ENCODE measurements around the gene PTGFRN. TPM values are rescaled to one million over a fixed set of nuclear protein-coding genes. Genes with fewer than 3 reads are reported as not detected.

PTGFRN gene
- total and polyA plus RNA-seq, 2 experiments from 2014 or later, result 17.4 to 32.7 TPM

- peak overlapping the region; percentile 100 for H3K4me2 ChIP-seq
- H3K9me2 ChIP-seq (ENCODE audit: insufficient read depth), result peaks cover 4% of the 10 kb centered on the region; the same call in 1 of the 2 replicates
- H2AFZ ChIP-seq, result peak overlapping the region; percentile 87
- DNase-seq (ENCODE audit: low spot score), result peak; percentile 70
- Mint-ChIP-seq H3K4me1 (peaks cover 23% of the 10 kb centered on the region), H3K4me3 (peak overlapping the region; percentile 93), H3K27ac (peak overlapping the region; percentile 89), H3K9me3 (no peaks in the 10 kb centered on the region), H3K27me3 (ENCODE audit: insufficient read depth, low read depth, poor library complexity) (peaks cover 9% of the 10 kb centered on the region), H3K36me3 (ENCODE audit: low read depth) (no peaks in the 10 kb centered on the region; the same call in 2 of the 3 replicates)
- H3K4me3 ChIP-seq, result peak overlapping the region; percentile 97
- TF ChIP-seq EZH2phosphoT487 (IDR thresholded peaks at IDR 0.05; ENCODE audit: unreplicated experiment) (no peak), ZNF331 (CRISPR knock-in tag; IDR thresholded peaks at IDR 0.05; ENCODE audit: low read depth) (no peak), ETS1 (IDR thresholded peaks at IDR 0.05) (no peak), CREB1 (CRISPR knock-in tag; IDR thresholded peaks at IDR 0.05; ENCODE audit: low read depth) (no peak), STAT1 (IDR thresholded peaks at IDR 0.05; ENCODE audit: unreplicated experiment) (no peak), ZNF462 (CRISPR knock-in tag; IDR thresholded peaks at IDR 0.05) (no peak), ZNF114 (CRISPR knock-in tag; IDR thresholded peaks at IDR 0.05) (no peak), JUNB (IDR thresholded peaks at IDR 0.05; ENCODE audit: unreplicated experiment) (no peak), EZH2 (IDR thresholded peaks at IDR 0.05; ENCODE audit: low read depth, unreplicated experiment) (no peak), CTCF (conservative IDR thresholded peaks at IDR 0.05; ENCODE audit: low read depth in 2 of 2) (no peak), NANOG (IDR thresholded peaks at IDR 0.05; ENCODE audit: borderline replicate concordance) (no peak; the same call in 1 of the 2 replicates), POLR2AphosphoS5 (IDR thresholded peaks at IDR 0.05; ENCODE audit: low read depth) (no peak), REST (IDR thresholded peaks at IDR 0.05; ENCODE audit: unreplicated experiment) (no peak)
- peaks cover 8% of the 10 kb centered on the region; the same call in 1 of the 2 replicates for H4K20me1 ChIP-seq (replicated peaks; ENCODE audit: insufficient read depth)
- H3K79me2 ChIP-seq (replicated peaks; ENCODE audit: insufficient read depth), result peaks cover 33% of the 10 kb centered on the region
- H3K4me1 ChIP-seq (ENCODE audit: insufficient read depth), result peaks cover 36% of the 10 kb centered on the region
- H3K27ac ChIP-seq (ENCODE audit: low read depth), result peak overlapping the region; percentile 63; the same call in 1 of the 2 replicates
- H3K36me3 ChIP-seq (ENCODE audit: insufficient read depth), result peaks cover 11% of the 10 kb centered on the region; the same call in 1 of the 2 replicates
- H3K27me3 ChIP-seq (ENCODE audit: insufficient read depth), result no peaks in the 10 kb centered on the region
- no peaks in the 10 kb centered on the region for H3F3A ChIP-seq (replicated peaks; ENCODE audit: low read depth)
- ATAC-seq, result peak; percentile 17
Measured at GRCh38 chr1:116908820-116909511, 750 bp upstream of the PTGFRN start.
